Muscle of arm (tissue), 12 donors: ENCODE data around the gene FBXW10B. TPM values are rescaled to one million over a fixed set of nuclear protein-coding genes. Genes with fewer than 3 reads are reported as not detected.

Source experiments
- polyA plus RNA-seq, 12 donors: library from polyadenylated mRNA; unstranded; fragments of 120-200 nt; gene quantifications; one replicate each; pipeline ENCODE4 v1.2.1, GENCODE V29; 2013; ENCODE audit not compliant: insufficient read length in 12 of 12

FBXW10B gene
- polyA plus RNA-seq, 12 donors = 0.47 to 3.8 (median 1.7) TPM; not detected in 2

Other genes starting within 250 kb of the FBXW10B start
- gene CDRT4, start 152.1 kb downstream of the FBXW10B start, polyA plus RNA-seq = 10 to 100 TPM in 1 of 12 donors, 1 to 10 TPM in 7, under 1 TPM in 3, not detected in 1; 0.77 to 26.5 (median 5.0) TPM
- gene TVP23C, start 56.2 kb downstream of the FBXW10B start, polyA plus RNA-seq = 10 to 100 TPM in 3 of 12 donors, 1 to 10 TPM in 7, not detected in 2; 5.0 to 15.6 (median 8.0) TPM
- gene TRIM16, start 64.6 kb upstream of the FBXW10B start, polyA plus RNA-seq = 10 to 100 TPM in 11 of 12 donors, not detected in 1; 16.2 to 54.6 (median 41.5) TPM
- gene ZNF286A, start 80.0 kb upstream of the FBXW10B start, polyA plus RNA-seq = 10 to 100 TPM in 11 of 12 donors, not detected in 1; 13.5 to 36.5 (median 26.6) TPM
- 1 to 10 TPM in 1 of 12 donors, under 1 TPM in 8, not detected in 3; 0.22 to 1.0 (median 0.42) TPM for gene TBC1D26, start 112.6 kb upstream of the FBXW10B start, polyA plus RNA-seq